Measurements from ENCODE around the gene MPST.
"Not testable (repeated sequence)": the region's sequence is repeated elsewhere in the genome, so short reads cannot be mapped to it uniquely, and the experiment has no call there.

The MPST gene

DNA sequence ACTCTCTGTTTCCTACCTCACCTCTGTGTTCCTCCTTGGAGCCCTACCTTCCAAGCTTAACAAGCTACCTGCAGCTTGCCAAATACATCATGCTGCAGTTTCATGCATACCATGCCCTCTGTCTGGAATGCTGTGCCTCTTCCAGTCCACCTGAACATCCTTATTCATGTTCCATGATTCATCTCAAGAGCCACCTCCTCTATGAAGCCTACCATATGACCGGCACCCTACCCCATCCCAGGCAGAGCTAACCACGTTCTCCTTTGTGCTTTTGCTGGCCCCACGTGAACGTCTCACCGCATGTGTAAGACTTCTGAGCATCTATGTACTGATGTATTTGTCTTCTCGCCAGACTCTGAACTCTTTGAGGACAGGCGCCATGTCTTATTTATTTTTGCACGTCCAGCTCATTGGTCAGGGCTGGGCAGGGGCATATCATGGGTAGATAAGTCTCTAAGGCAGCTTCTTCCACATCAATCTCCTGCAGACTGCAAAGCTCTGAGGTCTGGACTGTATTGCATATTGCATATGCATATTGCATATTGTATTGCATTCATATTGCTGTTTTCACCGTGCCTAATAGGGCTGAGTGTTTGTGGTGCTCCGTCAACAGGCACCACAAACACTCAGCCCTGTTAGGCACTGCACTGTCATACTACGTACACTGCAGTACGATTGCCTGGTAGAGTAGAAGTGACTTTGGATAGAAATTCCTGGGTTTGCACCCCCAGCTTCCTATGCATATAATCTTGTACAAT is 31.3 kb upstream of the MPST start:
- Histone ChIP-seq H3K9ac (ENCODE audit: low read length) (no peak overlapping the region), H3K4me3 (ENCODE audit: low read length) (no peak overlapping the region), H3K4me1 (ENCODE audit: control insufficient read depth, insufficient read depth, low read length) (no peaks in the 10 kb centered on the region), H3K36me3 (ENCODE audit: control insufficient read depth, insufficient read depth, low read length) (no peaks in the 10 kb centered on the region), H3K27me3 (ENCODE audit: control insufficient read depth, insufficient read depth, low read length) (peaks cover 4% of the 10 kb centered on the region), H3K27ac (ENCODE audit: low read depth, low read length) (no peak overlapping the region)

- H3K36me3 ChIP-seq (ENCODE audit: control insufficient read depth, insufficient read depth, low read length); H3K27me3 ChIP-seq (ENCODE audit: control insufficient read depth, insufficient read depth, low read length); H3K4me3 ChIP-seq (ENCODE audit: low read length); H3K27ac ChIP-seq (ENCODE audit: low read depth, low read length); H3K4me1 ChIP-seq (ENCODE audit: control insufficient read depth, insufficient read depth, low read length); H3K9ac ChIP-seq (ENCODE audit: low read length): not testable (repeated sequence)
Measured at GRCh38 chr22:36989012-36989411, 30.5 kb upstream of the MPST start.

- no peak overlapping the region for H3K9ac ChIP-seq (ENCODE audit: low read length)
- no peak overlapping the region for H3K27ac ChIP-seq (ENCODE audit: low read depth, low read length)
- H3K36me3 ChIP-seq (ENCODE audit: control insufficient read depth, insufficient read depth, low read length) = no peaks in the 10 kb centered on the region
- no peaks in the 10 kb centered on the region for H3K4me1 ChIP-seq (ENCODE audit: control insufficient read depth, insufficient read depth, low read length)
- peaks cover 4% of the 10 kb centered on the region for H3K27me3 ChIP-seq (ENCODE audit: control insufficient read depth, insufficient read depth, low read length)
- no peak overlapping the region for H3K4me3 ChIP-seq (ENCODE audit: low read length)
Measured at GRCh38 chr22:36990457-36990856, 29.1 kb upstream of the MPST start.

GRCh38 chr22:36991206-36991605 is 28.3 kb upstream of the MPST start:
- no peak overlapping the region for H3K4me3 ChIP-seq (ENCODE audit: low read length)
- no peak overlapping the region for H3K27ac ChIP-seq (ENCODE audit: low read depth, low read length)
- no peaks in the 10 kb centered on the region for H3K4me1 ChIP-seq (ENCODE audit: control insufficient read depth, insufficient read depth, low read length)
- peaks cover 4% of the 10 kb centered on the region for H3K27me3 ChIP-seq (ENCODE audit: control insufficient read depth, insufficient read depth, low read length)
- no peak overlapping the region for H3K9ac ChIP-seq (ENCODE audit: low read length)
- H3K36me3 ChIP-seq (ENCODE audit: control insufficient read depth, insufficient read depth, low read length) = no peaks in the 10 kb centered on the region

GRCh38 chr22:36997746-36998145 is 21.8 kb upstream of the MPST start:
- Histone ChIP-seq H3K9ac (ENCODE audit: low read length) (no peak overlapping the region), H3K27ac (ENCODE audit: low read depth, low read length) (no peak overlapping the region), H3K36me3 (ENCODE audit: control insufficient read depth, insufficient read depth, low read length) (no peaks in the 10 kb centered on the region), H3K27me3 (ENCODE audit: control insufficient read depth, insufficient read depth, low read length) (no peaks in the 10 kb centered on the region), H3K4me1 (ENCODE audit: control insufficient read depth, insufficient read depth, low read length) (no peaks in the 10 kb centered on the region), H3K4me3 (ENCODE audit: low read length) (no peak overlapping the region)

DNA sequence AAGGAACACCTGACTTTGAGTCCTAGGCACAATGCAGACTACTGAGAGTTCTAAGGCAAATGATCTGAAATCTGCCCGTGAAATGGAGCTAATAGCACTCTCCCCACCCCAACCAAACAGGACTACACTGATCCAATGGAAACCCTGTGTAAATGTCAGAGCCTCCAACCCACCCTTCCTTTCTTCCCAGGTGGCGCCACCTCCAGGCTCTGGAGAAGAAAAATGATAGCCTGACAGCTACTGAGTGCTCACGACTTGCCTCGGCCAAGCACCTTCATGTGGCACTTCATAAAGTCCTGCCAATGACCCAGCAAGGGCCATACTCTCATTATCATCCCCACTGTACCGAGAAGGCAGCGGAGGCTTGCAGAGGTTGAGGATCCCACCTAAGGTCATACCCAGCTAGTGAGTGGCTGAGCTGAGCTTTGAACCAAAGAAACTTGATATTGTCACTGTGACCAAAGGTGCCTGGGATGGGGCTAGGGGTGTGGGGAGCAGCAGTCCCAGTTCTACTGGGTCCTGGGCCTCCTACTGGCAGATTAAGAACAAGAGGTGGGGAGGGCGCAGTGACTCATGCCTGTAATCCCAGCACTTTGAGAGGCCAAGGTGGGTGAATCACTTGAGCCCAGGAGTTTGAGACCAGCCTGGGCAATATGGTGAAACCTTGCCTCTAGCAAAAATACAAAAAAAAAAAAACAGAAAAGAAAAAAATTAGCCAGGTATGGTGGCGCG is 20.8 kb upstream of the MPST start:
- no peaks in the 10 kb centered on the region for H3K27me3 ChIP-seq (ENCODE audit: control insufficient read depth, insufficient read depth, low read length)
- no peaks in the 10 kb centered on the region for H3K36me3 ChIP-seq (ENCODE audit: control insufficient read depth, insufficient read depth, low read length)
- H3K9ac ChIP-seq (ENCODE audit: low read length) = no peak overlapping the region
- H3K4me3 ChIP-seq (ENCODE audit: low read length) = no peak overlapping the region
- no peaks in the 10 kb centered on the region for H3K4me1 ChIP-seq (ENCODE audit: control insufficient read depth, insufficient read depth, low read length)
- H3K27ac ChIP-seq (ENCODE audit: low read depth, low read length) = no peak overlapping the region

DNA sequence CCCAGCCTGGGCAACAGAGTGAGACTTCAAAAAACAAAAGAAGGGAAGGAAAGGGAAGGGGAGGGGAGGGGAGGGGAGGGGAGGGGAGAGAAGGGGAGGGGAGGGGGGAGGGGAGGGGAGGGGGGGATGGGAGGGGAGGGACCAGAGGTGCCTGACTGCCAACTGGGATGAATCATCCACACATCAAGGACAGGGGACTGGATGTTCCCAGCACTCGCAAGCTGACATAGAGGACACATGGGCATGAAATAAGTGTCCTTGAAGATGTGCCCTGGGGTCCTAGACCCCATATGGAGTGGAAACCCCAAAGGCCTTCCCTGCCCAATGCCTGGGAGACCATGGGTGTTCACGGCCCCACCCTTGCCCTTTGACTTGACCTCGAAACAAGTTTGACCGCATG is 20.1 kb upstream of the MPST start:
- no peaks in the 10 kb centered on the region for H3K4me1 ChIP-seq (ENCODE audit: control insufficient read depth, insufficient read depth, low read length)
- H3K9ac ChIP-seq (ENCODE audit: low read length) = no peak overlapping the region
- no peaks in the 10 kb centered on the region for H3K27me3 ChIP-seq (ENCODE audit: control insufficient read depth, insufficient read depth, low read length)
- H3K36me3 ChIP-seq (ENCODE audit: control insufficient read depth, insufficient read depth, low read length) = no peaks in the 10 kb centered on the region
- H3K27ac ChIP-seq (ENCODE audit: low read depth, low read length) = no peak overlapping the region
- H3K4me3 ChIP-seq (ENCODE audit: low read length) = no peak overlapping the region

DNA sequence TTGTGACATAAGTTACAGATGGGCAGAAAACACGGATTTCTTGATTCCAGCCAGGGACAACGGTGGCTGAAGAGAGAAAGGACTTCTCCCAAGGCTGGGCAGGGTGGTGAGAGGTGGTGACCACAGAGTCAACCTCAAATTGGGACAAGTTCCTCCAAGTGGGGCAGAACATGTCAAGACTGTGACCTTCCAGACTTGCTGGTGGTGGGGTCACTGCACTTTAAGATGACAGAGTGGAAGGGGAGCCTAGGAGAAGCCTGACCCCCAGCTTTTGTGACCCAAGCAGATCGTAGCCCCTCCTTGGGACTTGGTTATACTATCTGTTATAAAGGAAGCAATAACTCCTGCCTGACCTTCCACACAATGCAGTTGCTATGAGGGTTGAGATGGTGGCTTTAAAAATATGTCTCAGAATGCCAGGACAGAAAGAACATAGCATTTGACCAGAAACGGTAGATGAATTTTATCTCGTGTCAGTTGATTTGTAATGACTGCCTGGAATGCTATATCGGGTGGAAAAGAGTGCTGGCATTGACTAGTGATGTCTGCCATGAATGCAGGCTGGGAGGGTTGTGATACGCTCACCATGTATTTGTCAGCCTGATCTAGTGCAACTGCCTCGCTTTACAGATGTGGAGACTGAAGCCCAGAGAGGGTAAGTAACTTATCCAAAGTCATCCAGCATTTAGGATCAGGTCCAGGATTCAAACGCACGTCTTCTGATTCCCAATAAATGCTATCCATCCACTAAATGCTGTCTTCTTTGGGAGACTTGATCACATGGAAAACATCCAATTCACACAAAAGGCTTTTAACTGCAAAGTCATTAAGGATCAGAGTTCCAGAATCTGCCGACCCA is 18.6 kb upstream of the MPST start:
- Histone ChIP-seq H3K4me1 (ENCODE audit: control insufficient read depth, insufficient read depth, low read length) (no peaks in the 10 kb centered on the region), H3K27ac (ENCODE audit: low read depth, low read length) (no peak overlapping the region), H3K36me3 (ENCODE audit: control insufficient read depth, insufficient read depth, low read length) (no peaks in the 10 kb centered on the region), H3K27me3 (ENCODE audit: control insufficient read depth, insufficient read depth, low read length) (no peaks in the 10 kb centered on the region), H3K4me3 (ENCODE audit: low read length) (no peak overlapping the region), H3K9ac (ENCODE audit: low read length) (no peak overlapping the region)

- no peak overlapping the region for H3K4me3 ChIP-seq (ENCODE audit: low read length)
Measured at GRCh38 chr22:37001826-37002225, 17.7 kb upstream of the MPST start.

DNA sequence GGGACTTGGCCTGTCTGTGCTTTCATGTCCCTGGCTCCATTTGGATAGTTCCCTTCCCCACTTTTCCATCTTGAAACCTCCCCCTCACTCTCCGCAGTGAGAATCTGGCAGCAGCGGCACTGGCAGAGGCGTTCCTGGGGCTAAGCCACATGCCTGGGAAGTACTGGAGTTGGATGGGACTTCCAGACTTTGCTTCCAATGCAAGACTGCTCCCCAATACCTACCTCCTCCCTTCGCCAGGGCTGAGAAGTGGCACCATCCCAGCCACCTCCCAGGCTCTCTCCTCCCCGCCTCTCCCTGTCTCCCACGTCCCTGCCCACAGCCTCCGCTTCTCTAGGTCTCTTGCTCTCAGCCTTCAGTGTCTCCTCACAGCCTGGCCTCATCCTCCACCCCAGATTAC is 16.9 kb upstream of the MPST start:
- Histone ChIP-seq H3K9ac (ENCODE audit: low read length) (no peak overlapping the region), H3K4me3 (ENCODE audit: low read length) (no peak overlapping the region), H3K27me3 (ENCODE audit: control insufficient read depth, insufficient read depth, low read length) (no peaks in the 10 kb centered on the region), H3K36me3 (ENCODE audit: control insufficient read depth, insufficient read depth, low read length) (no peaks in the 10 kb centered on the region), H3K27ac (ENCODE audit: low read depth, low read length) (no peak overlapping the region), H3K4me1 (ENCODE audit: control insufficient read depth, insufficient read depth, low read length) (no peaks in the 10 kb centered on the region)

More at GRCh38 chr22:37001826-37002225, 17.7 kb upstream of the MPST start:
- H3K27me3 ChIP-seq (ENCODE audit: control insufficient read depth, insufficient read depth, low read length) = no peaks in the 10 kb centered on the region
- H3K27ac ChIP-seq (ENCODE audit: low read depth, low read length) = no peak overlapping the region
- no peak overlapping the region for H3K9ac ChIP-seq (ENCODE audit: low read length)
- no peaks in the 10 kb centered on the region for H3K36me3 ChIP-seq (ENCODE audit: control insufficient read depth, insufficient read depth, low read length)
- no peaks in the 10 kb centered on the region for H3K4me1 ChIP-seq (ENCODE audit: control insufficient read depth, insufficient read depth, low read length)

- Histone ChIP-seq H3K4me1 (ENCODE audit: control insufficient read depth, insufficient read depth, low read length) (no peaks in the 10 kb centered on the region), H3K9ac (ENCODE audit: low read length) (no peak overlapping the region), H3K36me3 (ENCODE audit: control insufficient read depth, insufficient read depth, low read length) (no peaks in the 10 kb centered on the region), H3K27me3 (ENCODE audit: control insufficient read depth, insufficient read depth, low read length) (no peaks in the 10 kb centered on the region), H3K4me3 (ENCODE audit: low read length) (no peak overlapping the region), H3K27ac (ENCODE audit: low read depth, low read length) (no peak overlapping the region)
Measured at GRCh38 chr22:37007651-37008050, 11.9 kb upstream of the MPST start.

DNA sequence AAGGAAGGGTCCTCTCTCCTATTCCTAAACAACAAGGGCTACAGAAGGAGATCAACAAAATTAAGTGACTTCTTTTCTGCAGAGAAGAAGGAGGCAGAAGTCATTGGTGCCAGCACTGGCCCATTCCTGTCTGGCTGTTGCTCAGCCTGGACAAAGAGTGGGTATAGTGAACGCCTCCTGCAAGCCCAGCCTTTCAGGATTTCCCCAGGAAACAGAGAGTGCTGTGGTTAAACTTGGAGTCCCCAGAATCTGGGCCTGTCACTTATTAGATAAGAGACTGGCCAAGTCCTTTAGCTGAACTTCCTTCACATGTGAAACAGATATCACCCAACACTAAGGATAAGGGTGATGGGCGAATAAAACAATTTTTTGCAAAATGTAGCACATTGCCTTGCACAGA is 11.2 kb upstream of the MPST start:
- no peaks in the 10 kb centered on the region for H3K27me3 ChIP-seq (ENCODE audit: control insufficient read depth, insufficient read depth, low read length)
- no peaks in the 10 kb centered on the region for H3K36me3 ChIP-seq (ENCODE audit: control insufficient read depth, insufficient read depth, low read length)
- no peak overlapping the region for H3K4me3 ChIP-seq (ENCODE audit: low read length)
- no peak overlapping the region for H3K9ac ChIP-seq (ENCODE audit: low read length)
- no peaks in the 10 kb centered on the region for H3K4me1 ChIP-seq (ENCODE audit: control insufficient read depth, insufficient read depth, low read length)
- H3K27ac ChIP-seq (ENCODE audit: low read depth, low read length) = no peak overlapping the region

All from rectal smooth muscle tissue (tissue), 1 donor.